Smooth muscle cell (in vitro differentiated cells): ENCODE results near the gene PRUNE2. TPM values are rescaled to one million over a fixed set of nuclear protein-coding genes. Genes with fewer than 3 reads are reported as not detected.

Experiments used
- DNase-seq: peaks from one replicate; lab custom pipeline; 2025; ENCODE audit not compliant: unreplicated experiment; lab: John Stamatoyannopoulos, UW
- H2AFZ ChIP-seq: fragments of 200-600 bp; sonication (generic); 2 replicates; pipeline ENCODE4 v1.6.0; 2016; ENCODE audit warnings: antibody characterized with exemption, low read depth, mild to moderate bottlenecking
- H3F3A ChIP-seq: fragments of 200-600 bp; sonication (generic); 2 replicates; pipeline ENCODE4 v1.6.0; 2017; ENCODE audit warnings: antibody characterized with exemption, low read depth
- H3K27ac ChIP-seq: fragments of 200-600 bp; sonication (generic); 2 replicates; pipeline ENCODE4 v1.5.1; 2016; ENCODE audit warnings: low read depth, mild to moderate bottlenecking
- H3K27me3 ChIP-seq: fragments of 200-600 bp; sonication (generic); 2 replicates; pipeline ENCODE4 v1.6.1; 2016; ENCODE audit warnings: low read depth, mild to moderate bottlenecking
- H3K36me3 ChIP-seq: fragments of 200-600 bp; sonication (generic); 2 replicates; pipeline ENCODE4 v1.5.1; 2016; ENCODE audit warnings: low read depth
- H3K4me1 ChIP-seq: fragments of 200-600 bp; sonication (generic); 2 replicates; pipeline ENCODE4 v1.5.1; 2016; ENCODE audit warnings: low read depth
- H3K4me2 ChIP-seq: fragments of 200-600 bp; sonication (generic); 2 replicates; pipeline ENCODE4 v1.6.0; 2016; ENCODE audit warnings: mild to moderate bottlenecking
- H3K4me3 ChIP-seq: fragments of 200-600 bp; sonication (generic); 2 replicates; pipeline ENCODE4 v1.5.1; 2016; ENCODE audit warnings: mild to moderate bottlenecking
- H3K79me2 ChIP-seq: fragments of 200-600 bp; sonication (generic); 2 replicates; pipeline ENCODE4 v1.6.0; 2016; ENCODE audit warnings: low read depth, mild to moderate bottlenecking
- H3K9ac ChIP-seq: fragments of 200-600 bp; sonication (generic); 2 replicates; pipeline ENCODE4 v1.6.0; 2016; ENCODE audit warnings: low read depth
- H3K9me3 ChIP-seq: fragments of 200-600 bp; sonication (generic); replicated peaks from 2 replicates; pipeline ENCODE4 v1.5.1; 2016; ENCODE audit warnings: low read depth
- H4K20me1 ChIP-seq: fragments of 200-600 bp; sonication (generic); 2 replicates; pipeline ENCODE4 v1.6.0; 2016; ENCODE audit warnings: low read depth
- WGBS: methylation state at CpG from one replicate; pipeline ENCODE4 v1.1.7; 2016; ENCODE audit warnings: low lambda C conversion rate; 5-methylcytosine and 5-hydroxymethylcytosine counted together
- polyA plus RNA-seq: library from polyadenylated mRNA; unstranded; fragments of >200 nt; fragmentation: Nextera tagmentation; extraction: Ambion mirVana; gene quantifications from 2 replicates; pipeline ENCODE4 v1.2.1, GENCODE V29; 2016
- total RNA-seq: library from RNA; depleted of rRNA; stranded (reverse); fragments of >200 nt; gene quantifications from 2 replicates; pipeline ENCODE4 v1.2.3, GENCODE V29; 2014
- TF ChIP-seq, protein P1 (sequence below): fragments of 200-600 bp; sonication (generic); IDR thresholded peaks from 2 replicates; pipeline ENCODE4 v1.5.1; 2017; ENCODE audit warnings: borderline replicate concordance, mild to moderate bottlenecking, antibody characterized with exemption; ENCODE audit not compliant: insufficient read depth, poor library complexity, severe bottlenecking

The PRUNE2 gene
- total and polyA plus RNA-seq, 2 experiments from 2014 or later = 0.79 to 1.9 TPM

DNA sequence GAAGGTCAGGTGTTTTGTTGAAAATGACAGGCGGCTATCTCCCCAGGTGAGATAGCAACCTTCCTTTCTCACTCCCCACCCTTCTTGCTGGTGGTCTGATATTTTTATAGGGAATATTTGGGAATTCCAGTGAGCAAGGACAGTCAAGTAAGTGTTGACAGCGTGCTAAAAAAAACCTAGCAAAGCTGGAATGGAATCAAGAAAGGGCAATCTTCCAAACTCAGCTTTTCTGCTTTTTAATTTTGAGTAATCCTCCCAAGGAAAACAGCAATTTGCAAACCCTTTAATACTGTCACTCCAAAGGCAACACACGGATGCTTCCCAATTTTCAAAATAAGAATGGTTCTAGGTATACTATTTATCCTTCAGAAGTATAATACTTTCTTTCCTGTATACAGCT, 285.3 kb downstream of the PRUNE2 start:
- Histone ChIP-seq H3K79me2 (no peaks in the 10 kb centered on the region), H2AFZ (no peak overlapping the region), H3K36me3 (no peaks in the 10 kb centered on the region), H3K27ac (no peak overlapping the region), H3K9me3 (no peaks in the 10 kb centered on the region), H3F3A (peaks cover 7% of the 10 kb centered on the region), H3K4me1 (peaks cover 6% of the 10 kb centered on the region), H4K20me1 (no peaks in the 10 kb centered on the region), H3K9ac (no peak overlapping the region), H3K4me2 (no peak overlapping the region), H3K27me3 (no peaks in the 10 kb centered on the region), H3K4me3 (no peak overlapping the region)
- DNase-seq = no peak
- TF ChIP-seq, protein P1, sequence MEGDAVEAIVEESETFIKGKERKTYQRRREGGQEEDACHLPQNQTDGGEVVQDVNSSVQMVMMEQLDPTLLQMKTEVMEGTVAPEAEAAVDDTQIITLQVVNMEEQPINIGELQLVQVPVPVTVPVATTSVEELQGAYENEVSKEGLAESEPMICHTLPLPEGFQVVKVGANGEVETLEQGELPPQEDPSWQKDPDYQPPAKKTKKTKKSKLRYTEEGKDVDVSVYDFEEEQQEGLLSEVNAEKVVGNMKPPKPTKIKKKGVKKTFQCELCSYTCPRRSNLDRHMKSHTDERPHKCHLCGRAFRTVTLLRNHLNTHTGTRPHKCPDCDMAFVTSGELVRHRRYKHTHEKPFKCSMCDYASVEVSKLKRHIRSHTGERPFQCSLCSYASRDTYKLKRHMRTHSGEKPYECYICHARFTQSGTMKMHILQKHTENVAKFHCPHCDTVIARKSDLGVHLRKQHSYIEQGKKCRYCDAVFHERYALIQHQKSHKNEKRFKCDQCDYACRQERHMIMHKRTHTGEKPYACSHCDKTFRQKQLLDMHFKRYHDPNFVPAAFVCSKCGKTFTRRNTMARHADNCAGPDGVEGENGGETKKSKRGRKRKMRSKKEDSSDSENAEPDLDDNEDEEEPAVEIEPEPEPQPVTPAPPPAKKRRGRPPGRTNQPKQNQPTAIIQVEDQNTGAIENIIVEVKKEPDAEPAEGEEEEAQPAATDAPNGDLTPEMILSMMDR = no peak
- 83% methylated on average over 3 of the region's 3 CpGs for WGBS

DNA sequence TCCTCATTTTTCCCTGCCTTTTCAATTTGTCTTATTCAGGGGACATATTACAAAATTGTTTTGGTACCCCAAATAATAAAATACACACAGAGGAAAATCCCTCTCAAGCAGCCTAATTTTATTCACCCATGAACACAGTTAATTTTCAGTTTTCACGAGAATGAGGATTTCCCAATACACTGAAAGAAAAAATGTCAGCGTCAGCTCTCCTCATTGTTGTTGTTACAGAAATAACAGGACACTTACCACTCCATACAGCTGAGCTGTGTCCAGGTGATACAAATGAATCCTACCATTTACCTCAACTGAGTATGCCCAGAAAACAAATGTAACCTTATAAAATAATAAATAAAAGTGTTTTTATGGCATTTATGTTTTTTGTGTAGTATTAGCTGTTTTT, 286.3 kb downstream of the PRUNE2 start:
- Histone ChIP-seq H3K4me1 (peaks cover 6% of the 10 kb centered on the region), H3K36me3 (no peaks in the 10 kb centered on the region), H3K27me3 (no peaks in the 10 kb centered on the region), H3F3A (peaks cover 7% of the 10 kb centered on the region), H3K9ac (no peak overlapping the region), H3K27ac (peak overlapping the region; percentile 54), H4K20me1 (no peaks in the 10 kb centered on the region), H2AFZ (no peak overlapping the region), H3K79me2 (no peaks in the 10 kb centered on the region), H3K4me2 (no peak overlapping the region), H3K9me3 (no peaks in the 10 kb centered on the region), H3K4me3 (no peak overlapping the region)
- DNase-seq = no peak
- 52% methylated on average over 2 of the region's 2 CpGs for WGBS
- TF ChIP-seq, protein P1 = no peak

DNA sequence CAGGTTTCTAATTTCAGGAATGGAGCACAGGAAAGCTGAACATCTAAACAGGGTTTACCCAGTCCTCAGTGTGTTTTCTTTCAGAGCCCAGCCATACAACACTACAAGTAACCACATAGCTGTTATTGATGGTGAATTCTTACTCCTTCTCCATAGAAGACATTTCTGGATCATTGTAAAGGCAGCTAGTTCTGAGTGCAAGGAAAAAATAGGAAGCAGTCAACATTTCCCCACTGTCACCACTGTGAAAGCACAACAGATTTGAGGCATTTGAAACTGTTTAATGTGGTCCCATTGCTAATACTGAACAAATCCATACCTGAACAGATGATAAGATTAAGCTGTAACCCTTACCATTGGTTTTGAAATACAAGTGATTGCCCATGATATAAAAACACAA, 286.7 kb downstream of the PRUNE2 start:
- H3K36me3 ChIP-seq = no peaks in the 10 kb centered on the region
- no peak overlapping the region for H2AFZ ChIP-seq
- no peaks in the 10 kb centered on the region for H3K27me3 ChIP-seq
- no peaks in the 10 kb centered on the region for H4K20me1 ChIP-seq
- H3K4me1 ChIP-seq = peaks cover 3% of the 10 kb centered on the region
- TF ChIP-seq, protein P1 = no peak
- H3K9me3 ChIP-seq = no peaks in the 10 kb centered on the region
- H3K4me2 ChIP-seq = no peak overlapping the region
- peak overlapping the region; percentile 54 for H3K27ac ChIP-seq
- no peaks in the 10 kb centered on the region for H3K79me2 ChIP-seq
- no peak for DNase-seq
- H3K4me3 ChIP-seq = no peak overlapping the region
- H3F3A ChIP-seq = peaks cover 7% of the 10 kb centered on the region
- no peak overlapping the region for H3K9ac ChIP-seq

DNA sequence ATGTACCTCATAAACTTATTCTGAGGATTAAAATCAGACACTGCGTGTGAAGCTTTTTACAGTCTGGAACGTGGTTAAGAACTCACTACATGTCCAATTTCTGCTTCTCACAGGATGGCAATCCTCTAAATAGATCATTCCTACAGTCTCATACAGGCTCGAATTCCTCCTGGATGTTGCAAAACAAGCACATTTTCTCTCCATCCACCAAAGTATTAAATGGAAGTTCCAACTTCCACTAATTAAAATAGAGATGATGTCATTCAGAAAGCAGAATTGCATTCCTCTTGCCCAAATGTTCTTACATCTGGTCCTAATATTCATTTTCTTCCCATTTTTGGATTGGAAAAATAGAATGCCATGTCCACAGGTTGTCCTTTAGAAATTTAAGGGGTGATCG, 287.2 kb downstream of the PRUNE2 start:
- H4K20me1 ChIP-seq = no peaks in the 10 kb centered on the region
- peak overlapping the region; percentile 54 for H3K27ac ChIP-seq
- no peaks in the 10 kb centered on the region for H3K9me3 ChIP-seq
- no peaks in the 10 kb centered on the region for H3K79me2 ChIP-seq
- H3K4me1 ChIP-seq = no peaks in the 10 kb centered on the region
- H3K36me3 ChIP-seq = no peaks in the 10 kb centered on the region
- H2AFZ ChIP-seq = peak overlapping the region; percentile 64
- no peaks in the 10 kb centered on the region for H3K27me3 ChIP-seq
- peak overlapping the region; percentile 18 for H3K4me2 ChIP-seq
- TF ChIP-seq, protein P1 = no peak
- H3K9ac ChIP-seq = no peak overlapping the region
- WGBS = 54% methylated on average over 4 of the region's 4 CpGs
- no peak for DNase-seq
- peaks cover 7% of the 10 kb centered on the region for H3F3A ChIP-seq
- H3K4me3 ChIP-seq = no peak overlapping the region
